GM21717 (cell line): ENCODE data around the gene PRKG1.

ENCODE experiments used
- ATAC-seq: cut with Tn5 transposase; IDR thresholded peaks from one replicate; pipeline ENCODE4 v1.9.1; 2021; ENCODE audit warnings: mild to moderate bottlenecking, moderate library complexity; ENCODE audit not compliant: unreplicated experiment

PRKG1 gene

GRCh38 chr10:51075873-51076229 is 1.6 kb downstream of the PRKG1 start:
- no peak for ATAC-seq

GRCh38 chr10:51076299-51076841 is 2.1 kb downstream of the PRKG1 start:
- no peak for ATAC-seq

- no peak for ATAC-seq
Observed at GRCh38 chr10:51077074-51077473, 2.8 kb downstream of the PRKG1 start.

DNA sequence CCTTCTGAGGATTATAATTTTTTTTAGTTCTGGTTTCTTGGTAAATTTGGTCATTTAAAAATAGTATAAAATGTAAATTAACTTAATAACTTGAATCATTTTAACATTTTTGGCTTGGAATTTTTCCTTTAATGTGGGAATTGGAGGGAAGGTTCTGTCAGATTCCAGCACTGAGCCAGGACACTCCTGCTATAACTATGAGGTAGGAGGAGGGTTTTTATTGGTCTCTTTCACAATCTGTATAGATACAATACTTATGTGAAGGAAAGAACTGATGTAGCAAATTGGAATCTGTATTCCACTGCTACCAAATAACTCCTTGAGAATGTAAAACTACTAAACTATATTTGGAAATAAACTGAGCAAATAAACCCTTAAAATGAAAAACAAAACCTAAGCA is 3.2 kb downstream of the PRKG1 start:
- no peak for ATAC-seq

- no peak for ATAC-seq
Observed at GRCh38 chr10:51079331-51079730, 5.0 kb downstream of the PRKG1 start.

GRCh38 chr10:51079766-51080165 is 5.5 kb downstream of the PRKG1 start:
- no peak for ATAC-seq

GRCh38 chr10:51080311-51081006 is 6.2 kb downstream of the PRKG1 start:
- ATAC-seq, result no peak

DNA sequence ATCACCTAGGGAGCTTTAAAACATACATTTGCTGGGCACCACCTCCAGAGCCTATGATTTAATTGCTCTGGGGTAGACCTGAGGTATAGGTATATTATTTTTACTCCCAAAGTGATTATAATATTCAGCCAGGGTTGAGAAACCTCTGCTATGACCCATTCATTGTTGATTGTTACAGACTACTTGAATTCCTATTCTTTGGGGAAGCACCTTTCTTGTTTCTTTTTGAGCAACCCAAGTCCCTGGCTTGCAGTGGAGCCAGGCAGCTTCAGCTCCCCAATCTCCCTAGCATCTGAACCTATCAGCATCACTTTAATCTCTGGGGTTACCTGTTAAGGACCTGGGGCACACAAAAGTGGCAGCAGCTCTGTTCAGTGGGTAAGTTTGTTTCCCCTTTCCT is 8.6 kb downstream of the PRKG1 start:
- no peak for ATAC-seq

- no peak for ATAC-seq
Observed at GRCh38 chr10:51083356-51083853, 9.1 kb downstream of the PRKG1 start.

DNA sequence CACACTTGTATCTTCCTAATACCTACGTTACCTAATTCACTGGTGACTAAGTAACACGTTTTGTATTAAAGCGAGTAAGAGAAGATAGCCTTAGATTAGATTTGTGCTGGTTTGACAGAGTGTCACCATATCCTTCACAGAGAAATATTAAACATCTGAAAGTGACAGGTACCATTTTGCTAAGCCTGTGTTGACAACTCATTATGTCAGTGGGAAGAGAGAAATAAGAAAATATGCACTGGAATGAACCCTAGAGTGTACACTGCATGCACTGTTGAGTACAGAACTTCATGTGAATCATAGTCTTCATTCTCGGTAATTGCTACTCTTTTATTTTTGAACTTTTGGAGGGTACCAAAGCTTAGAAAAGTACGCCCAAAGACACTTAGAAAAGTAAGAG is 10.9 kb downstream of the PRKG1 start:
- ATAC-seq, result no peak

- ATAC-seq, result no peak
Observed at GRCh38 chr10:51086710-51087109, 12.4 kb downstream of the PRKG1 start.

- ATAC-seq, result no peak
Observed at GRCh38 chr10:51087114-51087513, 12.8 kb downstream of the PRKG1 start.

DNA sequence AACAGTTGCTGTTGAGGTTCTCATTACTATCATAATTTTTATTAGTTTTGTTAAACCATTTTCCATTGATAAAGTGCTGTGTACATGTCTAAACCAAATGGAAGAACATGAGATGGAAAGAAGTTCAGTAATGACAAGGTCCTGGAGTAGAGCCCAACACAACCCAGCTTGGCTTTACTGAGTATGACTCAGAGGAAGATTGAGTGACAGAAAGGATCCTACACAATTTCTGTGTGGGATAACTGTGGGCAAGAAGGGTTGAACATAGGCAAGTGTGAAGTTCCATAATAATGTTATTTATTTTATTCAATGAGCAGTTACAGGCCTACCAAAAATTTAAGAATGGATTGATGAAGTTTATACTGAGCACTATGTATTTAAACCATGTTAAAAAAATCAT is 15.9 kb downstream of the PRKG1 start:
- ATAC-seq, result no peak

DNA sequence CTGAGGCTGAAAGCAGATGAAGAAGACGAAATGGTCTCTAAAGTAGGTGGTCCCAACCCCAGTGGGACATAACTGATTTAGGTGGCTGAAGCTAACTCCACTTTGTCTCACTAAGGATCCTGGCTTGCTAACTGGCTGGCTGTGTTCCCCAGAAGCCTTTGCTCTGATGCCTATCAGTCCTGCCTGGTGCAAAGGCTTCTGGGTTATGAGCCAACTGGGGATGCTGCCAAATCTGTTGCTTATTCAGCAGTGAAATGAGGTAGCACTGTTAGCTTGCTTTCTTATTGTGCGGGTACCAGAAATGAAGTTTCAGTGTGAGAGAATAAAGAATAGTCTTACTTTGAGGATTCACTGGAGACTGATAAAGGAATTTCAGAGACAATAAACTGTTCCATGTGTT is 18.1 kb downstream of the PRKG1 start:
- ATAC-seq, result no peak

- no peak for ATAC-seq
Observed at GRCh38 chr10:51095444-51095843, 21.2 kb downstream of the PRKG1 start.

- no peak for ATAC-seq
Observed at GRCh38 chr10:51097546-51097945, 23.3 kb downstream of the PRKG1 start.

GRCh38 chr10:51100221-51100620 is 25.9 kb downstream of the PRKG1 start:
- no peak for ATAC-seq

- no peak for ATAC-seq
Observed at GRCh38 chr10:51103554-51104217, 29.4 kb downstream of the PRKG1 start.

DNA sequence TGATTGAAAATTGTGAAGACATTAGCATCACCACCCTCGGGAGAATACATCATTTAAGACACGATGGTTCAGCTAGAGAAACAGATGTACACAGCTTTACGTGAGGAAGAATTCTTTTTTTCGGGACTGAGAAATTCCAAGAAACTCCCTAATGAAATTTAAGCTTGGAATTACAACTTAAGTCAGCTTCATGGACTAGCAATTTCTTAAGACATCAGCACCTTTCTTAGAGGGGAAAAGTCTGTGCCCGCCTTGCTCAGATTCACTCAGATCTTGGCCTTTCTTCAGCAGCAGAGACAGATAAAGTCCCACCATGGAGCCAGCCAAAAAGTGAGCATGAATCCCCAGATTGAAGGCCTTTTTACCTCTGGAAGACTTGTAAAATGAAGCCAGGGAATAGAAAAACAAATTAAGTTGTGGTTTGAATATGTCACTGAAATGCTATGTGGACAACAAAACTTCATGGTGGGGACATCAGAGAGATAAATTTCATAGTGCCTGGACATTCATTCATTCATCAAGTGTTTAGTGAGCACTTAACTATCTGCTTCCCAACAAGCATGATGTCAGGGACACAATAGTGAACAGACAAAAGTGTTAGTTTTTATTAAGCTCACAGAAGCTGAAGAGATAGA is 32.1 kb downstream of the PRKG1 start:
- ATAC-seq, result no peak

GRCh38 chr10:51108406-51108805 is 34.1 kb downstream of the PRKG1 start:
- no peak for ATAC-seq

GRCh38 chr10:51109801-51110533 is 35.7 kb downstream of the PRKG1 start:
- ATAC-seq, result no peak
